Stimulated activated CD4-positive, alpha-beta T cell treated with anti-CD3 and anti-CD28 coated beads, Interleukin-12 subunit alpha, Interleukin-12 subunit beta, amount 100 ng/mL, for 24 hours (primary cell): ENCODE measurements around the gene BOD1.

Experiments used
- DNase-seq, 2 experiments: peaks; one replicate each; pipeline ENCODE4 v3.0.0-alpha.2; 2020; ENCODE audit warnings: low read depth in 2 of 2

The BOD1 gene

GRCh38 chr5:173616577-173617118, at the start of gene BOD1:
BOD1 (minus strand) TSS chr5:173616650; CDS start chr5:173616436, 214 bp downstream.
- DNase-seq: peak; percentile 90

GRCh38 chr5:173665326-173665725, 48.9 kb upstream of the BOD1 start:
- no peak for DNase-seq

GRCh38 chr5:173664154-173664526, 47.7 kb upstream of the BOD1 start:
- no peak for DNase-seq

GRCh38 chr5:173663352-173664153, 47.1 kb upstream of the BOD1 start:
- no peak for DNase-seq

- no peak for DNase-seq
These were observed 46.3 kb upstream of the BOD1 start for GRCh38 chr5:173662581-173663351.

GRCh38 chr5:173660481-173661280, 44.2 kb upstream of the BOD1 start:
- no peak for DNase-seq

- DNase-seq: no peak
These were observed 43.0 kb upstream of the BOD1 start for GRCh38 chr5:173659423-173659822.

- no peak for DNase-seq
These were observed 41.4 kb upstream of the BOD1 start for GRCh38 chr5:173657741-173658356.

GRCh38 chr5:173655196-173655797, 38.8 kb upstream of the BOD1 start:
- DNase-seq: no peak

GRCh38 chr5:173653822-173654523, 37.5 kb upstream of the BOD1 start:
- no peak for DNase-seq

- DNase-seq: no peak
These were observed 31.9 kb upstream of the BOD1 start for GRCh38 chr5:173648308-173648866.

- DNase-seq: no peak
These were observed 30.2 kb upstream of the BOD1 start for GRCh38 chr5:173646692-173647091.

- no peak for DNase-seq
These were observed 29.6 kb upstream of the BOD1 start for GRCh38 chr5:173645890-173646574.

- no peak for DNase-seq
These were observed 29.0 kb upstream of the BOD1 start for GRCh38 chr5:173645437-173645807.

GRCh38 chr5:173644673-173645436, 28.4 kb upstream of the BOD1 start:
- DNase-seq: no peak

- no peak for DNase-seq
These were observed 27.5 kb upstream of the BOD1 start for GRCh38 chr5:173643964-173644363.

GRCh38 chr5:173642895-173643481, 26.5 kb upstream of the BOD1 start:
- DNase-seq: no peak

- no peak for DNase-seq
These were observed 25.9 kb upstream of the BOD1 start for GRCh38 chr5:173642191-173642816.
